ENCODE measurements around the gene VKORC1L1. TPM values are rescaled to one million over a fixed set of nuclear protein-coding genes. Genes with fewer than 3 reads are reported as not detected.
A peak's percentile ranks its signal among the peaks of the same experiment; 100 is the strongest.

The VKORC1L1 gene
- total and polyA plus RNA-seq, 9 of the 15 experiments (the other 6 are each of a cell fraction or from before 2014, with no cell fraction given) = 6.8 to 36.5 (median 19.3) TPM

GRCh38 chr7:65981965-65982792 is 109.3 kb downstream of the VKORC1L1 start, which contains the start of gene GUSB (continued):
- TF ChIP-seq ZNF609 (CRISPR knock-in tag; IDR thresholded peaks at IDR 0.05; ENCODE audit: borderline replicate concordance) = 0 out of 2 replicates have a peak, but pooled peaks have one; percentile 27
- peak in 1 of 2 experiments; percentile 73; a peak in 1 of 4 replicates for TF ChIP-seq TRIM24 (IDR thresholded peaks at IDR 0.05)
- TF ChIP-seq, protein P1, sequence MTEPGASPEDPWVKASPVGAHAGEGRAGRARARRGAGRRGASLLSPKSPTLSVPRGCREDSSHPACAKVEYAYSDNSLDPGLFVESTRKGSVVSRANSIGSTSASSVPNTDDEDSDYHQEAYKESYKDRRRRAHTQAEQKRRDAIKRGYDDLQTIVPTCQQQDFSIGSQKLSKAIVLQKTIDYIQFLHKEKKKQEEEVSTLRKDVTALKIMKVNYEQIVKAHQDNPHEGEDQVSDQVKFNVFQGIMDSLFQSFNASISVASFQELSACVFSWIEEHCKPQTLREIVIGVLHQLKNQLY (CRISPR knock-in tag; conservative IDR thresholded peaks at IDR 0.05) = peak in 1 of 2 experiments; percentile 89; a peak in 1 of 4 replicates
- peak; percentile 43; the same call in 1 of the 2 replicates for TF ChIP-seq ZNF175 (CRISPR knock-in tag; IDR thresholded peaks at IDR 0.05; ENCODE audit: low read depth)
- no peak for TF ChIP-seq SRSF9 (IDR thresholded peaks at IDR 0.05; ENCODE audit: borderline replicate concordance, low read depth, low read length)
- TF ChIP-seq, protein P2, sequence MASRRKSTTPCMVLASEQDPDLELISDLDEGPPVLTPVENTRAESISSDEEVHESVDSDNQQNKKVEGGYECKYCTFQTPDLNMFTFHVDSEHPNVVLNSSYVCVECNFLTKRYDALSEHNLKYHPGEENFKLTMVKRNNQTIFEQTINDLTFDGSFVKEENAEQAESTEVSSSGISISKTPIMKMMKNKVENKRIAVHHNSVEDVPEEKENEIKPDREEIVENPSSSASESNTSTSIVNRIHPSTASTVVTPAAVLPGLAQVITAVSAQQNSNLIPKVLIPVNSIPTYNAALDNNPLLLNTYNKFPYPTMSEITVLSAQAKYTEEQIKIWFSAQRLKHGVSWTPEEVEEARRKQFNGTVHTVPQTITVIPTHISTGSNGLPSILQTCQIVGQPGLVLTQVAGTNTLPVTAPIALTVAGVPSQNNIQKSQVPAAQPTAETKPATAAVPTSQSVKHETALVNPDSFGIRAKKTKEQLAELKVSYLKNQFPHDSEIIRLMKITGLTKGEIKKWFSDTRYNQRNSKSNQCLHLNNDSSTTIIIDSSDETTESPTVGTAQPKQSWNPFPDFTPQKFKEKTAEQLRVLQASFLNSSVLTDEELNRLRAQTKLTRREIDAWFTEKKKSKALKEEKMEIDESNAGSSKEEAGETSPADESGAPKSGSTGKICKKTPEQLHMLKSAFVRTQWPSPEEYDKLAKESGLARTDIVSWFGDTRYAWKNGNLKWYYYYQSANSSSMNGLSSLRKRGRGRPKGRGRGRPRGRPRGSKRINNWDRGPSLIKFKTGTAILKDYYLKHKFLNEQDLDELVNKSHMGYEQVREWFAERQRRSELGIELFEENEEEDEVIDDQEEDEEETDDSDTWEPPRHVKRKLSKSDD (conservative IDR thresholded peaks at IDR 0.05; ENCODE audit: low read length) = no peak
- TF ChIP-seq PPARD (CRISPR knock-in tag; IDR thresholded peaks at IDR 0.05) = no peak
- no peak for TF ChIP-seq MCM3 (IDR thresholded peaks at IDR 0.05)
- TF ChIP-seq HEY1 (CRISPR knock-in tag; IDR thresholded peaks at IDR 0.05; ENCODE audit: borderline replicate concordance) = no peak
- TF ChIP-seq NFIX (CRISPR knock-in tag; IDR thresholded peaks at IDR 0.05; ENCODE audit: low read depth) = no peak
- peak; percentile 85 for TF ChIP-seq ZNF197 (CRISPR knock-in tag; IDR thresholded peaks at IDR 0.05; ENCODE audit: low read depth)
- no peak for TF ChIP-seq ZNF584 (CRISPR knock-in tag; IDR thresholded peaks at IDR 0.05; ENCODE audit: low read depth)
- TF ChIP-seq HDGF (IDR thresholded peaks at IDR 0.05) = no peak
- no peak for TF ChIP-seq NR0B1 (IDR thresholded peaks at IDR 0.05; ENCODE audit: partially characterized antibody)
- peak; percentile 15; the same call in 1 of the 2 replicates for TF ChIP-seq KDM2B (CRISPR knock-in tag; IDR thresholded peaks at IDR 0.05)
- no peak for TF ChIP-seq GATA2 (CRISPR knock-in tag; IDR thresholded peaks at IDR 0.05)
- no peak for TF ChIP-seq SPI1 (IDR thresholded peaks at IDR 0.05; ENCODE audit: borderline replicate concordance, low read depth, low read length)
- peak; percentile 71 for TF ChIP-seq GTF2F1 (IDR thresholded peaks at IDR 0.05; ENCODE audit: low read depth, low read length)
